MV-4-11 (cell line): ENCODE results near the gene SIX2.

Experiments used
- DNase-seq: peaks from one replicate; lab custom pipeline; 2025; lab: John Stamatoyannopoulos, UW

SIX2 gene

GRCh38 chr2:45020439-45020838 lies 11.2 kb upstream of the SIX2 start:
- no peak for DNase-seq

GRCh38 chr2:45018023-45018422 lies 8.8 kb upstream of the SIX2 start:
- no peak for DNase-seq

GRCh38 chr2:45014831-45015230 lies 5.6 kb upstream of the SIX2 start:
- no peak for DNase-seq

- DNase-seq: peak; percentile 49
Measured at GRCh38 chr2:45014016-45014702, 4.9 kb upstream of the SIX2 start.

- no peak for DNase-seq
Measured at GRCh38 chr2:45013229-45014015, 4.2 kb upstream of the SIX2 start.

- no peak for DNase-seq
Measured at GRCh38 chr2:45012733-45013132, 3.5 kb upstream of the SIX2 start.

GRCh38 chr2:45011621-45012602 lies 2.7 kb upstream of the SIX2 start:
- no peak for DNase-seq

- DNase-seq: no peak
Measured at GRCh38 chr2:45011121-45011520, 1.9 kb upstream of the SIX2 start.

GRCh38 chr2:45010702-45011012 lies 1.4 kb upstream of the SIX2 start:
- no peak for DNase-seq

- DNase-seq: no peak
Measured at GRCh38 chr2:45009928-45010701, 863 bp upstream of the SIX2 start.

- DNase-seq: no peak
Measured at GRCh38 chr2:45008296-45009129, 739 bp downstream of the SIX2 start.

GRCh38 chr2:45007961-45008295 lies 1.3 kb downstream of the SIX2 start:
- DNase-seq: no peak

- no peak for DNase-seq
Measured at GRCh38 chr2:45006942-45007287, 2.3 kb downstream of the SIX2 start.

GRCh38 chr2:45006041-45006941 lies 3.0 kb downstream of the SIX2 start:
- no peak for DNase-seq

GRCh38 chr2:45005261-45006002 lies 3.8 kb downstream of the SIX2 start:
- DNase-seq: no peak

GRCh38 chr2:45004562-45005191 lies 4.6 kb downstream of the SIX2 start:
- no peak for DNase-seq

GRCh38 chr2:45003579-45004551 lies 5.4 kb downstream of the SIX2 start:
- DNase-seq: no peak

- no peak for DNase-seq
Measured at GRCh38 chr2:45002686-45003085, 6.6 kb downstream of the SIX2 start.
